Forelimb muscle (tissue), 1 donor: Measurements from ENCODE around the gene SNX19. TPM values are rescaled to one million over a fixed set of nuclear protein-coding genes. Genes with fewer than 3 reads are reported as not detected.

ENCODE experiments used
- DNase-seq: peaks from one replicate; pipeline ENCODE4 v3.0.0-alpha.2; 2013; ENCODE audit warnings: low read depth
- polyA plus RNA-seq: library from polyadenylated mRNA; unstranded; fragments of 120-200 nt; gene quantifications from one replicate; pipeline ENCODE4 v1.2.1, GENCODE V29; 2013; ENCODE audit not compliant: insufficient read length

Gene SNX19
- polyA plus RNA-seq, 1 donor, result 31.0 TPM

- DNase-seq, result no peak
Observed at GRCh38 chr11:130842001-130842400, 74.3 kb downstream of the SNX19 start.

- no peak for DNase-seq
Observed at GRCh38 chr11:130840679-130841078, 75.6 kb downstream of the SNX19 start.

GRCh38 chr11:130839981-130840666 is 76.2 kb downstream of the SNX19 start:
- no peak for DNase-seq

- DNase-seq, result no peak
Observed at GRCh38 chr11:130837194-130837593, 79.1 kb downstream of the SNX19 start.

- DNase-seq, result no peak
Observed at GRCh38 chr11:130834886-130835285, 81.4 kb downstream of the SNX19 start.

- no peak for DNase-seq
Observed at GRCh38 chr11:130832566-130833425, 83.5 kb downstream of the SNX19 start.

GRCh38 chr11:130831976-130832375 is 84.3 kb downstream of the SNX19 start:
- DNase-seq, result no peak

GRCh38 chr11:130831506-130831905 is 84.8 kb downstream of the SNX19 start:
- peak; percentile 67 for DNase-seq

GRCh38 chr11:130830566-130830965 is 85.7 kb downstream of the SNX19 start:
- no peak for DNase-seq

- peak; percentile 89 for DNase-seq
Observed at GRCh38 chr11:130829920-130830511, 86.3 kb downstream of the SNX19 start.

GRCh38 chr11:130828741-130829140 is 87.5 kb downstream of the SNX19 start:
- DNase-seq, result no peak

- no peak for DNase-seq
Observed at GRCh38 chr11:130827451-130828377, 88.6 kb downstream of the SNX19 start.

GRCh38 chr11:130826572-130826971 is 89.7 kb downstream of the SNX19 start:
- no peak for DNase-seq

- DNase-seq, result no peak
Observed at GRCh38 chr11:130825983-130826382, 90.3 kb downstream of the SNX19 start.

- no peak for DNase-seq
Observed at GRCh38 chr11:130825561-130825960, 90.7 kb downstream of the SNX19 start.
